Stimulated activated naive CD4-positive, alpha-beta T cell treated with Interleukin-2 at 50 U/mL for 16 hours (primary cell): ENCODE data around the gene BCL7B.
"Not testable (repeated sequence)": the region's sequence is repeated elsewhere in the genome, so short reads cannot be mapped to it uniquely, and the experiment has no call there.

Source experiments
- DNase-seq: peaks from one replicate; lab custom pipeline; 2025; lab: John Stamatoyannopoulos, UW

BCL7B gene

GRCh38 chr7:73557397-73558257 is at the start of gene BCL7B:
TSS of gene BCL7B (minus strand) at chr7:73557690. CDS start at chr7:73557578, 112 bp downstream.
- peak; percentile 70 for DNase-seq

- no peak for DNase-seq
These were observed 48.2 kb upstream of the BCL7B start for GRCh38 chr7:73605601-73606220.

GRCh38 chr7:73602721-73603651 is 45.5 kb upstream of the BCL7B start:
- DNase-seq = no peak

- no peak for DNase-seq
These were observed 42.4 kb upstream of the BCL7B start for GRCh38 chr7:73599916-73600315.

GRCh38 chr7:73599151-73599882 is 41.8 kb upstream of the BCL7B start:
- DNase-seq = no peak

- DNase-seq = no peak
These were observed 40.7 kb upstream of the BCL7B start for GRCh38 chr7:73597978-73598782.

GRCh38 chr7:73596191-73597065 is 38.9 kb upstream of the BCL7B start:
- no peak for DNase-seq

- no peak for DNase-seq
These were observed 37.9 kb upstream of the BCL7B start for GRCh38 chr7:73595358-73595757.

GRCh38 chr7:73593207-73594045 is 35.9 kb upstream of the BCL7B start:
- DNase-seq = no peak

- no peak for DNase-seq
These were observed 29.4 kb upstream of the BCL7B start for GRCh38 chr7:73586911-73587310.

GRCh38 chr7:73585196-73585595 is 27.7 kb upstream of the BCL7B start:
- no peak for DNase-seq

GRCh38 chr7:73582664-73583202 is 25.2 kb upstream of the BCL7B start:
- no peak for DNase-seq

- not testable (repeated sequence) for DNase-seq
These were observed 23.5 kb upstream of the BCL7B start for GRCh38 chr7:73581006-73581405.

- DNase-seq = peak; percentile 100
These were observed 21.0 kb upstream of the BCL7B start, which contains the start of gene TBL2 for GRCh38 chr7:73578342-73579128. TSS of gene TBL2 (minus strand) at chr7:73578579. CDS start at chr7:73578549, 30 bp downstream.

- no peak for DNase-seq
These were observed 20.3 kb upstream of the BCL7B start for GRCh38 chr7:73577627-73578341.

- DNase-seq = no peak
These were observed 16.3 kb upstream of the BCL7B start for GRCh38 chr7:73573791-73574190.

- no peak for DNase-seq
These were observed 15.8 kb upstream of the BCL7B start for GRCh38 chr7:73573276-73573675.
